Measurements from ENCODE around the gene ACAP2. TPM values are rescaled to one million over a fixed set of nuclear protein-coding genes. Genes with fewer than 3 reads are reported as not detected.

ACAP2 gene
- total and polyA plus RNA-seq, 2 experiments from 2014 or later = 27.0 to 47.4 TPM

DNA sequence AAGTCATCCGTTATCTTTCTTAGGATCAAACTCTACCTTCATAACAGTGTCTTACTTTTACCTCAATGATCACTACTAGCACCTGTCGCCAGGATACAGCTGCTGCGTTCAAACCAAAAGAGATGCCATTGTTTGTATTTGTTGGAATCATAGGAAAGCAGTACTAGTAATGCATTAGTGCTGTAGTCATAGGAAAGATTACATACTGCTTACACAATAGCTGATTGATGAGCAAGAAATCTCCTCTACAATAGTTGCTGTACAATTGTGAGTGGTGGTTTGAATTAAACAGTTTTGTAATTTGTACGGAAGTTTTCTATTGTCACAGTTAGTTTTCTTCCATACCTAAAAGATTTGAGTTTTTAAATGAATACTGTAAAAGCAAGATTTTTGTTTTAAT lies 21.4 kb downstream of the ACAP2 start:
- peaks cover 8% of the 10 kb centered on the region for H4K20me1 ChIP-seq (ENCODE audit: insufficient read depth, poor library complexity, severe bottlenecking)
- H3K4me1 ChIP-seq (ENCODE audit: insufficient read depth) = no peaks in the 10 kb centered on the region
- H3K4me3 ChIP-seq = no peak overlapping the region
- H2AFZ ChIP-seq = no peak overlapping the region
- no peak for DNase-seq (ENCODE audit: low spot score)
- no peak for TF ChIP-seq EZH2 (IDR thresholded peaks at IDR 0.05; ENCODE audit: borderline replicate concordance)
- no peak for TF ChIP-seq EZH2phosphoT487 (IDR thresholded peaks at IDR 0.05; ENCODE audit: low read depth, severe bottlenecking, unreplicated experiment)
- TF ChIP-seq, protein P1, sequence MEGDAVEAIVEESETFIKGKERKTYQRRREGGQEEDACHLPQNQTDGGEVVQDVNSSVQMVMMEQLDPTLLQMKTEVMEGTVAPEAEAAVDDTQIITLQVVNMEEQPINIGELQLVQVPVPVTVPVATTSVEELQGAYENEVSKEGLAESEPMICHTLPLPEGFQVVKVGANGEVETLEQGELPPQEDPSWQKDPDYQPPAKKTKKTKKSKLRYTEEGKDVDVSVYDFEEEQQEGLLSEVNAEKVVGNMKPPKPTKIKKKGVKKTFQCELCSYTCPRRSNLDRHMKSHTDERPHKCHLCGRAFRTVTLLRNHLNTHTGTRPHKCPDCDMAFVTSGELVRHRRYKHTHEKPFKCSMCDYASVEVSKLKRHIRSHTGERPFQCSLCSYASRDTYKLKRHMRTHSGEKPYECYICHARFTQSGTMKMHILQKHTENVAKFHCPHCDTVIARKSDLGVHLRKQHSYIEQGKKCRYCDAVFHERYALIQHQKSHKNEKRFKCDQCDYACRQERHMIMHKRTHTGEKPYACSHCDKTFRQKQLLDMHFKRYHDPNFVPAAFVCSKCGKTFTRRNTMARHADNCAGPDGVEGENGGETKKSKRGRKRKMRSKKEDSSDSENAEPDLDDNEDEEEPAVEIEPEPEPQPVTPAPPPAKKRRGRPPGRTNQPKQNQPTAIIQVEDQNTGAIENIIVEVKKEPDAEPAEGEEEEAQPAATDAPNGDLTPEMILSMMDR (IDR thresholded peaks at IDR 0.05; ENCODE audit: poor library complexity) = no peak
- H3K27me3 ChIP-seq = no peaks in the 10 kb centered on the region
- H3K4me2 ChIP-seq = no peak overlapping the region
- no peaks in the 10 kb centered on the region for H3K36me3 ChIP-seq (replicated peaks; ENCODE audit: insufficient read depth, low read depth)
- H3K79me2 ChIP-seq = peaks cover 90% of the 10 kb centered on the region
- no peaks in the 10 kb centered on the region for H3K9me2 ChIP-seq (replicated peaks; ENCODE audit: insufficient read depth)
- H3K9me3 ChIP-seq (ENCODE audit: low read depth) = no peaks in the 10 kb centered on the region
- WGBS (ENCODE audit: low lambda C conversion rate, missing lambda C conversion rate) = 97% methylated on average over 4 of the region's 4 CpGs
- H3K27ac ChIP-seq = no peak overlapping the region

DNA sequence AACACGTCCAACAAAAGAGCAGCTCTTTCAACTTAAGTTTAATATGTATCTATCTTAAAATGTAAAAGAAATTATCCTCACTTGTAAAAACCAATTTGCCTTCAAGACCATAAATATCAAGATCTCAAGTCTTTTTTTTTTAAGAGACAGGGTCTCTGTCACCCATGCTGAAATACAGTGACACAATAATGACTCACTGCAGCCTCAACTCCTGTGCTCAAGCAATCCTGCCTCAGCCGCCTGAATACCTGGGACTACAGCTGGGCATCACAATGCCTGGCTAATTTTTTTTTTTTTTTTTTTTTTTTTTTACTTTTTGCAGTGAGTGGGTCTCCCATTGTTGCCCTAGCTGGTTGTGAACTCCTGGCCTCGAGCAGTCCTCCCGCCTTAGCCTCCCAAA lies 26.0 kb downstream of the ACAP2 start:
- Histone ChIP-seq H3K36me3 (replicated peaks; ENCODE audit: insufficient read depth, low read depth) (no peaks in the 10 kb centered on the region), H3K9me3 (ENCODE audit: low read depth) (no peaks in the 10 kb centered on the region), H3K9me2 (replicated peaks; ENCODE audit: insufficient read depth) (no peaks in the 10 kb centered on the region), H4K20me1 (ENCODE audit: insufficient read depth, poor library complexity, severe bottlenecking) (peaks cover 3% of the 10 kb centered on the region), H3K4me1 (ENCODE audit: insufficient read depth) (no peaks in the 10 kb centered on the region), H3K27me3 (no peaks in the 10 kb centered on the region), H2AFZ (no peak overlapping the region), H3K4me3 (no peak overlapping the region), H3K27ac (no peak overlapping the region), H3K4me2 (no peak overlapping the region), H3K79me2 (peaks cover 93% of the 10 kb centered on the region)
- TF ChIP-seq, protein P1 (IDR thresholded peaks at IDR 0.05; ENCODE audit: poor library complexity) = no peak
- TF ChIP-seq EZH2phosphoT487 (IDR thresholded peaks at IDR 0.05; ENCODE audit: low read depth, severe bottlenecking, unreplicated experiment) = no peak
- no peak for TF ChIP-seq EZH2 (IDR thresholded peaks at IDR 0.05; ENCODE audit: borderline replicate concordance)
- 96% methylated on average over 4 of the region's 4 CpGs for WGBS (ENCODE audit: low lambda C conversion rate, missing lambda C conversion rate)
- DNase-seq (ENCODE audit: low spot score) = no peak

DNA sequence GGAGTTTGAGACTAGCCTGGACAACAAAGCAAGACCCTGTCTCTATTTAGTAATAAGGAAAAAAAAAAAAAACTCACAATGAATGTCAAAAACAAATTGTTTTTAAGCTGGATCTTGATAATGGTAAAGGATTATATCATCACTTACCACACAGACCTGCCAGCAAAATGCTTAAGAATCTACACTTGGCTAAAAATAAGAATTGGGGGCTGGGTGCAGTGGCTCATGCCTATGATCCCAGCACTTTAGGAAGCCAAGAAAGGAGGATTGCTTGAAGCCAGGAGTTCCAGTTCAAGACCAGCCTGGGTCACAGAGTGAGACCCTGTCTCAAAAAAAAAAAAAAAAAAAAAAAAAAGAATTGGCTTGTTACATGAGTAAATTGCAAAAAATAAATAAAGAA lies 31.0 kb downstream of the ACAP2 start:
- Histone ChIP-seq H3K9me2 (replicated peaks; ENCODE audit: insufficient read depth) (no peaks in the 10 kb centered on the region), H4K20me1 (ENCODE audit: insufficient read depth, poor library complexity, severe bottlenecking) (no peaks in the 10 kb centered on the region), H3K36me3 (replicated peaks; ENCODE audit: insufficient read depth, low read depth) (no peaks in the 10 kb centered on the region), H3K4me2 (no peak overlapping the region), H3K27me3 (no peaks in the 10 kb centered on the region), H3K4me1 (ENCODE audit: insufficient read depth) (no peaks in the 10 kb centered on the region), H3K79me2 (peaks cover 95% of the 10 kb centered on the region), H3K27ac (no peak overlapping the region), H3K4me3 (no peak overlapping the region), H3K9me3 (ENCODE audit: low read depth) (no peaks in the 10 kb centered on the region), H2AFZ (no peak overlapping the region)
- DNase-seq (ENCODE audit: low spot score) = no peak
- TF ChIP-seq, protein P1 (IDR thresholded peaks at IDR 0.05; ENCODE audit: poor library complexity) = no peak
- TF ChIP-seq EZH2 (IDR thresholded peaks at IDR 0.05; ENCODE audit: borderline replicate concordance) (no peak), EZH2phosphoT487 (IDR thresholded peaks at IDR 0.05; ENCODE audit: low read depth, severe bottlenecking, unreplicated experiment) (no peak)

DNA sequence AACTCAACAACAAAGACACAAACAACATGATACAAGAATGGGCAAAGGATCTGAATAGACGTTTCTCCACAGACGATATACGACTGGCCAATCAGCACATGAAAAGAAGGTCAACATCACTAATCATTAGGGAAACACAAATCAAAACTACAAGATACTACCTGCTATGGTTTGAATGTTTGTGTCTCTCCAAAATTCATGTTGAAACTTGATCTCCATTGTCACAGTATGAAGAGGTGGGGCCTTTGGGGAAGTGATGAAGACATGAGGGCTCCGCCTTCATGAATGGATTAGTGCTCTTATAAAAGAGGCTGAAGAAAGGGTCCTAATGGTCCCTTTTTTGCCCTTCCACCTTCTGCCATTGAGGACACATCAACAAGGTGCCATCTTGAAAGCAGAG lies 32.3 kb downstream of the ACAP2 start:
- 97% methylated on average over 4 of the region's 4 CpGs for WGBS (ENCODE audit: low lambda C conversion rate, missing lambda C conversion rate)
- no peak overlapping the region for H3K4me2 ChIP-seq
- H2AFZ ChIP-seq = no peak overlapping the region
- no peaks in the 10 kb centered on the region for H4K20me1 ChIP-seq (ENCODE audit: insufficient read depth, poor library complexity, severe bottlenecking)
- no peaks in the 10 kb centered on the region for H3K9me3 ChIP-seq (ENCODE audit: low read depth)
- no peaks in the 10 kb centered on the region for H3K4me1 ChIP-seq (ENCODE audit: insufficient read depth)
- no peak overlapping the region for H3K27ac ChIP-seq
- H3K36me3 ChIP-seq (replicated peaks; ENCODE audit: insufficient read depth, low read depth) = no peaks in the 10 kb centered on the region
- TF ChIP-seq, protein P1 (IDR thresholded peaks at IDR 0.05; ENCODE audit: poor library complexity) = no peak
- TF ChIP-seq EZH2phosphoT487 (IDR thresholded peaks at IDR 0.05; ENCODE audit: low read depth, severe bottlenecking, unreplicated experiment) = no peak
- no peak for TF ChIP-seq EZH2 (IDR thresholded peaks at IDR 0.05; ENCODE audit: borderline replicate concordance)
- no peaks in the 10 kb centered on the region for H3K9me2 ChIP-seq (replicated peaks; ENCODE audit: insufficient read depth)
- no peak overlapping the region for H3K4me3 ChIP-seq
- no peaks in the 10 kb centered on the region for H3K27me3 ChIP-seq
- DNase-seq (ENCODE audit: low spot score) = no peak
- H3K79me2 ChIP-seq = peaks cover 95% of the 10 kb centered on the region

Data from hepatocyte (in vitro differentiated cells).